HG03139 (cell line): ENCODE results near the gene GINS2.

Experiments
- ATAC-seq: cut with Tn5 transposase; IDR thresholded peaks from one replicate; pipeline ENCODE4 v1.9.1; 2021; ENCODE audit not compliant: unreplicated experiment

Gene GINS2

DNA sequence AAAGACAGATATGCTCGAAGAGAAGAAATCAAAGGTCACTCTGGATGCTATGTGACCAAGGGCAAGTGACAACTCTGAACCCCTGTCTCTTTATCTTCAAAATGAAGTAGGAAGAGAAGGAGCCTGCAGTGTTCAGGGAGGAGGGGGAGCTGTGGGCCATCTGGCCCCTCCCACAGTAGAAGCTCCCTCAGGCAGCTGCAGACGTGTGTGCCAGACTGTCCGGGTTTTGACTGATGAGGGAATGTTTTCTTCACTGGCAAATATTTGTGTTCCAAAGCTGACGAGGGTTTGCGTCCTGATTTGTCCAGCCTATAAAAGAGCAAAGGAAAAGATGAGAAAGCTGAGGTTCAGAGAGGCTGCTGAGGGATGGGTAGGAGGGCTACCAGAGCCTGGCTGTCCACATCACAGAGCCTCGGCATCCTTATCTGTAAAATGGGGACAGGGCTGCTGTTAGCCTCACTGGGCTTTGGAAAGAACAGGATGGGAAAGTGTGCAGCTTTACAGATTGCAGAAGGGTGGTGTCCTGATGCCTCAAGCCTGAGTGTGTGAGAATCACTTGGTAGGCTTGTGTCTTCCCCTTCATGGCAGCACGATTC, 1.8 kb upstream of the GINS2 start:
- no peak for ATAC-seq

- no peak for ATAC-seq
These were observed 1.2 kb upstream of the GINS2 start for GRCh38 chr16:85689950-85690320.

DNA sequence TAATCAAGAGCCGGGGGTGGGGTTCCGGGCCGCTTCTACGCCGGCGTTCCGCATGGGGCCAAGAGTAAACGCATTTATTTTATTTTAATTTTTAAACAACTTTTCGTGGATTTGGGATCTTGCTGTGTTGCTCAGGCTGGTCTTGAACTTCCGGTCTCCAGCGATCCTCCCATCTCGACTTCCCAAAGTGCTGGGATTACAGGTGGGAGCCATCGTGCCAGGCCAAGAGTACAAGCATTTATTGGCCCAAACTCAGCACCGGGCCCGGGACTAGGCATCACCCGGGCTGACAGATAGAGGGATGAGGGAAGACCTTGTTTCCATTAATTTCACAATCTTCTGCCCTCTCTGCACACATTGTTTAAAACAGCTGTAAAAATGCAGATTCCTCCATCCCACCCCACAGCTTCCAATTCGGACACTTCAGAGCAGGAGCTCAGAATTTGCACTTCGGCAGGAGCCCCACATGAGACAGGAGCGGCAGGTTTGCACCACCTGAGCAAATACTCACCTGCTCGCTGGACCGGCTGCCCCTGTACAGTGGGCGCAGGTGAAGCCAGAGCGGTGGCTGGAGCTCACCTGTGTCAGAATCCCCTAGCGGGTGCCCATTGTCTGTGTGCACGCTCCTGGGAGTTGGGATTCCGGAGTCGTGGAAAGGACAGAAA, 663 bp upstream of the GINS2 start:
- ATAC-seq, result no peak

DNA sequence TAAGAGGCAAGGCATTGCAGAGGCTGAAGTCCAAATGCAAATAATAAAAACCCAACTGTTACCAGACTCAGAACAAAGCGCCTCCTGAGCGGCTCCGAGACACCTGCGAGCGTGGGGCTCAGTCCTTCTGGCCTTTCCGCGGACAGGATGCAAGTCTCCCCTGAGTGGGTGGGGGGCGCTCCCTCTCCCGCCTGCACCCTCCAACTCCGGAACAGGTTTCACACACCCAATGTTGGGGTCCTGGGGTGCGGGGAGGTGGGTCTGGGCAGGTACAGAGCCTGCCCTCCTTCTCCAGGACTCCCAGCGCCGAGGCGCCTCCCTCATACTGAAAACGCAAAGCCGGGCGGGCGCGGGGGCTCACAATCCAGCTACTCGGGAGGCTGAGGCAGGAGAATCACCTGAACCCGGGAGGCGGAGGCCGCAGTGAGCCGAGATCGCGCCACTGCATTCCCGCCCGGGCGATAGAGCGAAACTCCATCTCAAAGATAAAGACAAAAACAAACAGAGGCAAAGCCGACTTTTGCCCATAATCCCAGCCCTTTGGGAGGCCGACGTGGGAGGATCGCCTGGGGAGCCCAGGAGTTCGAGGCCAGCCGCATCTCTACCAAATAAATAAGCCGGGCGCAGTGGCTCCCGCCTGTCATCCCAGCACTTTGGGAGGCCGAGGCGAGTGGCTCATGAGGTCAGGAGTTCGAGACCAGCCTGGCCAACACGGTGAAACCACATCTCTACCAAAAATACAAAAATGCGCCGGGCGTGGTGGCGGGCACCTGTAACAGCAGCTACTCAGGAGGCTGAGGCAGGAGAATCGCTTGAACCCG, 893 bp downstream of the GINS2 start:
- no peak for ATAC-seq

DNA sequence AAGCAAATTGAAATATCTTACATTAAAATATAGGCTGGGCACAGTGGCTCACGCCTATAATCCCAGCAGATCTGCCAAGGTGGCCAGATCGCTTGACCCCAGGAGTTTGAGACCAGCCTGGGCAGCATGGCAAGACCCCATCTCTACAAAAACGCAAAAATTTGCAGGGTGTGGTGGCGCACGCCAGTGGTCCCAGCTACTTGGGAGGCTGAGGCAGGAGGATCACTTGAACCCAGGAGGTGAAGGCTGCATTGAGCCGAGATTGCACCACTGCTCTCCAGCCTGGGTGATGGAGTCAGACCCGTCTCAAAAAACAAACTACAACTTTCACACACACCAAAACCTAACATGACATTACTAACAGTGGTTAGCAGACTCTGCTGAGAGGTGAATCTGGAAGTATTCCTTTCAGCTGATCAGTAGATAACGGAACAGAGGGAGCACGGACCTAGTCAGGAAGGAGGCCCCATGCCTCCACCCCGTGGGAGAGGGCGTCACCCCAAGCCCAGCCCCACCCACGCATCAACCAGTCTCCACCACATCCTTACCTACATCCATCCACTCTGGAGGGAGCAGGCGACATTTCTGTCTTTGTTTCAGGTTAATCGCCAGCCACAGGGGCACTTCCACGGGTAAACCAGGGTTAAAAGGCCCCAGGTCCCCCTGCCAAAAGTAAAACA, 1.7 kb downstream of the GINS2 start:
- no peak for ATAC-seq

- no peak for ATAC-seq
These were observed 3.5 kb downstream of the GINS2 start for GRCh38 chr16:85685251-85685650.

DNA sequence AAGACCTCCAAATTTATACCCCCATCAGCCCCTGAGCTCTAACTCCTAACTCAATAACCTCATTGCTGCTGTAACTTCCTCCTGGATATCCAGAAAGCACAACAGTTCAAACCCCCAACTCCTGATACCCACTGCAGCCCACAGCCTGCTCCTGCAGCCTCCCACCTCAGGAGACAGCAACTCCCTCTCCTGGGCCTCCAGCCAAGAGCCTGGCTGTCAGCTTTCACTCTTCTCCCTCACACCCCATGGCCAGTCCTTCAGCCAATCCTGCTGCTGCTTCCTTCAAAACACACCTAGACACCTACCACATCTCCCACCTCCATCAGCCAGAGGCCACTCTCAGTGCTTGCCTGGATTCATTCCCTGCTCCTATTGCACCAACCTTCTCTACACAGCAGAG, 5.4 kb downstream of the GINS2 start:
- no peak for ATAC-seq

- no peak for ATAC-seq
These were observed 6.2 kb downstream of the GINS2 start for GRCh38 chr16:85682516-85682915.

DNA sequence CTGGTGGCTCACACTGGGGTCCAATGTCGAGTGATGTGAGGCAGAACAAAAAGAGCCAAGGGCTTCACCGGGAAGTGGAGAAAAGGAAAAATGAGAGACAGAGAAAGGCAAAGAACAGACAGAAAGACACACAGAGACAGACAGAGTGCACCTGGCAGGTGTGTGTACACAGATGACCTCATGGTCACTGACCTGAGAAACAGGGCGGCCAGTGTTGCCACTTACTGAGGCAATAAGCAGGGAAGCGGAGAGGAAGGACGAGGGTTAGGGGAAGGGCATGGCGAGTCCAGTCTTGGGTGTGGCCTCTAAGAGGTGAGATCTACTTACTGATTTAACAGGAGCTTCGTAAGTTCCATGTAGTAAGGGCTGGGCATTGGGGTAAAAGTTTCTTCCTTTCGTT, 7.5 kb downstream of the GINS2 start:
- no peak for ATAC-seq

DNA sequence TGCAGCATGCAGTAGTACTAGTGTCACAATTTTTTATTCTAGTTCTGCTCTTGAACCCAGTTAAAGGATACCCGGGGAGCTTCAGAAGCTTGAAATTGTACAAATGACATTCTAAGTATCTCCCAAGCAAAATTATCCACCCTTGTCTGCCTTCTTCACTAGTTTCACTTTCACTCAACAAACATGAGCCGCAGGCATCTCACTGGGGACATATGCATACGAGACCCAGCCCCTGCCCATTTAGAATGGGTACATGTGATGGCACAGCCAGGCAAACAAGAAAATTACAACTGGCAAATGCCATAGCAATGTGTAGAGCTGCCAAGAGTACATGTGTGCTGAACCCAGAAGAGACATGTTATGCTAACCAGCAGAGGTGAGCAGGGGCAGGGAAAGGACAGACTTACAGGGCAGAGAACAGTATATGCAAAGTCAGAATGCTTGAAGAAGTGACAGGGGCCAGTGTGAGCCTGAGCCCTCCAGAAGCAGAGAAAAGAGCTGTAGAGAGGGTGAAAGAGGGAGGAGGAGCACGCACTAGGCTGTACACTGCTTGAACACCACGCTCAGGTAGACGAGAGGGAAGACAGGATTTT, 8.3 kb downstream of the GINS2 start:
- no peak for ATAC-seq

GRCh38 chr16:85679870-85680269, 8.9 kb downstream of the GINS2 start:
- no peak for ATAC-seq

DNA sequence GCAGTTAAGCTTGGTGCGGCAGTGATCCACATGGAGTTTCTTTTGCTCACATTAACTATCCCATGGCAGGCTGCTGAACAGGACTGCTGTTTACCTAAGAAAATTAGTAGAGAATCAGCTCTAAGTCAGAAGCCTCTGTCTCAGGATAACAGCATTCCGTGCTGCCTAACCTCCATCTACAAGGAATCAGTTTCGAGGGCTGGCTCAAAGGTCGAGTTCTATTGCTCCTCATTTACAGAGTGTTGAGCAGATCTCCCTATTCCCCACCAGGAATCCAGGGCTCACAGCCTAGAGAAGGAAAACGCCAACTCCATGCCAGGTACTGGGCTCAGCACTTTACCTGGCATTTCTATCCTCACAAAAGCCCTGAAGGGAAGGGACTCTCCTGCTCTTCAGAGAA, 9.9 kb downstream of the GINS2 start:
- no peak for ATAC-seq

DNA sequence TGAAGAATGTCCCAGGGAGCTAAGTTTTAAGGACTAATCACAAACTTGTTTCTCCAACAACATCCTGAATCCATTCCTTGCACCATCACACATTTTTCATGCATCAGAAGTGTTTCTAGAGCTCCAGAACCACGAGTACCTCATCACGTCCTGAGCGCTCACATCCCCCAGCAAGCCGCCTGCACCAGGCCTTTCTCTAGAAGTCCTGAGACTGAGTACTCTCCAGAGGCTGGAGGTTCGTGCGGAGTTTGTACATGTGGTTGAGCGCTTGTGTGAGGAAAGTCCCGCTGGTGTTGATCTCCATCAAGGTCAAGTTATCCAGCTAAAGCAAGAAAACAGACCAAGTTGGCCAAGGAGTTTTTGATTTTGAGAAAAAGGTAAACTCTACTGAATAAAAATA, 10.7 kb downstream of the GINS2 start:
- no peak for ATAC-seq

GRCh38 chr16:85677383-85677967, 11.3 kb downstream of the GINS2 start:
- ATAC-seq, result no peak

- no peak for ATAC-seq
These were observed 12.3 kb downstream of the GINS2 start for GRCh38 chr16:85676466-85676865.

GRCh38 chr16:85675251-85675874, 13.4 kb downstream of the GINS2 start:
- ATAC-seq, result no peak

DNA sequence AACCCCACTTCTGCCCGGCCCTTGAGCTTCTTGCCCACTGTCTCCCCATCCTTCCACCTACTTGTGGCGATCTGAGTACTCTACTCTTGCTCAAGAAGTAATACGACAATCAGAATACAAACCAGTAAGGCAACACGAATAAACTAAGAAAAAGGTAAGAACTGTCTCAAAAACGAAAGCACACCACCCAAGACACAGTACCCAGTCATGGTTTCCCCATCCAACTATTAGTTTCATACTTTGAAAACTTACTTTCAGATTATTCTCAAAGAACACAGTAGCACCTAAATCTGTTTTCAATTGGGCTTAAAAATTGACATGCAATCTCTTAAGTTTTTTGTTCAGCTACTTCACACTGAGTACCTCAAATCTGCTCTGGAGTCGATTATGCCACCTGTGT, 13.9 kb downstream of the GINS2 start:
- ATAC-seq, result no peak

- no peak for ATAC-seq
These were observed 14.4 kb downstream of the GINS2 start for GRCh38 chr16:85674418-85674755.

DNA sequence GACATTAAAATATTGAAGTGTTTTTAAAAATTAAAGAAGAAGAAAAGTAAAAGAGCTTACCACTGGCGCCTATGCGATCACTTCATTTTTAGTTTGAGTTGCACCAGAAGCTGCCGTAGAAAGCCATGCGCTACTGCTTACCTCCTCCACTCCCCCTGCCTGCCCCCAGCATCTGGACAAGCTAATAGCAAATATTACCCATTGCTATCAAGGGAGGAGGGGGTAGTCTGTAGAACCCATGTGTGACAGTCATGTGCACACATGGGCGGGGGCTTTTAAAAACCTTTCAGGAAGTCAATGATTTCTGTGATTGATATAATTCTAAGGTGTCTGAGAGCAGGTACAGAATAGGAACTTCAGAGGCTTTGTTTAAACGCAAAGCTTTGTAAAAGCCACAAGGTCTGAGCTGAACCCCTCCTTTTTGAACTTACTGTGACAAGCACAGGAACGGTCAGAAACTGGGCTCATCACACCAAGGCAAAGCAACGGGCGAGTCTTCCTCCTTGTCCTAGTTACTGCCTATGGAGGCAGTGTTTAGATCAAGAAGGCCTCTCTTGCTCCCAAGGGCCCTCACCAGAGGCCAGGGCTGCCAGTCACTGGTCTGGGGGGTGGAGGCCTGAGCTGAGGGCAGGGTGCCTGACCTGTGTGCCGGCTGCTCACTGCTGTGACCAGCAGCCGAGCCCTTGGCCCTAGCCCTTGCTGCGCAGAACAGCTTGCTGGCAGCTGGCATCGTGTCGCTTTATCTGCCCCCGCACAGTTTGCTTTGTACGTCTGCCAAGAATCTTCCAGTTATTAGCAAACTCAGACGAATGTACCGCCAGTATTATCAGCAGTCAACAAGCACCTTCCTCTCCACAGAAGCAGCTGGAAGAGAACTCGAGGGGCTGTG, 15.0 kb downstream of the GINS2 start:
- no peak for ATAC-seq

GRCh38 chr16:85670840-85671239, 17.9 kb downstream of the GINS2 start:
- no peak for ATAC-seq
